SKM-1 (cell line): ENCODE results near the gene TBC1D14.
A peak's percentile ranks its signal among the peaks of the same experiment; 100 is the strongest.

Experiments used
- DNase-seq: peaks from one replicate; lab custom pipeline; 2025; ENCODE audit not compliant: unreplicated experiment; lab: John Stamatoyannopoulos, UW

The TBC1D14 gene

DNA sequence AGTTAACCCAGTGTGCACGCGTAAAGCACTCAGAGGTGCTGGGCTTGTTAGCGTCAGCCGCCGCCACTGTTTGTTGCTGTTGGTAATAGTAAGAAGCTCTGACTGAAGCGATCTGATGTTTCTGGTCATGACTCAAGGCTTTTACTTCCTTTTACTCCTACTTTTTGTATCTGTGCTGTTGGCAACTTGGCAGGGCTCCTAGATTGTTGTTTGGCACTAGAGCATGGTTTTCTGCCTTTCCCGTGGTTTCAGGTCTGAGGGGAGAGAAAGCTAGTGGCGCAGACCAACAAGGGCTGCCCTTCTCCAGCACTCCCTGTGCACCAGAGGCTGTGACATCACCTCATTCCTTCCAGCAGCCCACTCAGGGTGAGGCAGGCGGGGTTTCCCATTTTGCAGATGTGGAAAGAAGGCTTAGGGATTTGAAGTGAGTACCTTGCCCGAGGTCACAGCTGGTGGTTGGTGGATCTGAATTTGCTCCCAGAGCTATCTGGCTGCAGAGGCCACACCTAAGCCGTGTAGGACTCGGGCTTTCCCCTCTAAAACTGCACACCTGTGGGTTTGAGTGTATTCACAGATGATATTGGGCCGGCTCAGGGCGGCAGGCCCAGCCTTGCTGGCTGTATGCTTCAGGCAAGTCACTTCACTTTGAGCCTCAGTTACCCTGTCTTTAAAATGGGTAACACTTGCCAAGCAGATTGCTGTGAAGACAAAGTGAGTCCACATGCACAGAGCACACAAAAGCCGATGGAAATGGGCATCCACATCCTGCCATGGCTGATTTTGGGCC lies 82.3 kb downstream of the TBC1D14 start:
- no peak for DNase-seq

GRCh38 chr4:6992728-6993677 lies 83.4 kb downstream of the TBC1D14 start:
- no peak for DNase-seq

DNA sequence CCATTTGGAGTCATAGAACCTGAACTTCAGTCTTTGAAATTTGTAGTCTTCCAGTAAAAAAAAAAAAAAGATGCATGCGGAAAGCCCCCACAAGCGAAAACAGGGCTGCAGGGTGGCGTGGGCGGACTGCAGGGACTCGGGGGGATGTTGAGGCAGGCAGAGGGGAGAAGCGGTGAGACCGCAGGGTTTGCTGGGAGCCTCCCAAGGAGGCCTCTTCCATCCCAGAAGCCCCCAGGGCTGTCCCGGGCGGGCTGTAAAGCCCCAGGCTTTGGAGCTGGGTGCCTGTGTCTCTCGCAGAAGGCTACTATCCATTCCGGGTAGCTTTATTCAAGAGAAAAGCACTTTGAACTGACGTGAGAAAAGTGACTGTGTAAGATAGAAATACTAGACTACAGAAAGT lies 86.9 kb downstream of the TBC1D14 start:
- no peak for DNase-seq

DNA sequence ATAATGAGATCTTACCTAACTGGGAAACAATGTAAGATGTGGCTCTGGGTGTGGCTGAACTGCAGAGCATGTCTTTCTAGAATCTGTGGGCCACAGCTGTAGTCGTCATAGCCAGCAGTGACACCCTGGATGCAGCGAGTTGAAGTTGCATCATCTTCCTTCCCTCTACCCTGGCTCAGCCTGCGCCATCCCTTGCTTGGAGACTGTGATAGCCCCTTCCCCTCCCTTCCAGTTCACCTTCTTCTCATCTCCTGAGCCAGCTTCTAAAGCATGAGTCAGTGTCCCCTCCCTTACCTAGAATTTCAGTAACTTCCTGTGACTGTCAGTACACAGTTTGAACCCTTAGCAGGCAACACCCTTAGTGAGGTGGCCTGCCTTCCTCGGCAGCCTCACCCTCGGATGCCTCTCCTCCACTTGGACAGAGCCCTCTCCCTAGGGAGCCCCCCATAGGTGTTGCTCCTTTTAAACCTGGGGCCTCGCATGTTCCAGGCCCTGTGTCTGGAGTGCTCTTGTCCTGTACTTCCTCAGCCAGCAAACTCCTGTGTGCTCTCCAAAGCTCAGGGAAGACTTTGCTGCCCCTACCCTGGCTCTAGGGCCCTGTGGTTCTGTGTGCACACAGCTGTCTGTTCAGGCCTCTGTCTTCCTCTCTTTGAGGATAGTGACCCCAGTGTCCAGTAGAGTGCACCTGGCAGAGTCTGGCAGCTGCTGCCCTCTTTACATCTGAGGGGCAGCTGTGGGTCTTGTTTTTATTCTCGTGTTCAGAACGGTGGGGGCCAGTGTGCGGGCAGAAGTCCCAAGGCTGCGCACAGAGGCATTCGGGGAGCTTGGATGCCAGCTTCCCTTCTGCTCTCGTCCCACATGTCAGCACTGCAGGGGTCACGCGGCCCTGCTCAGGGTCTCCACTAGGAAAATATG lies 89.8 kb downstream of the TBC1D14 start:
- DNase-seq: peak; percentile 26

DNA sequence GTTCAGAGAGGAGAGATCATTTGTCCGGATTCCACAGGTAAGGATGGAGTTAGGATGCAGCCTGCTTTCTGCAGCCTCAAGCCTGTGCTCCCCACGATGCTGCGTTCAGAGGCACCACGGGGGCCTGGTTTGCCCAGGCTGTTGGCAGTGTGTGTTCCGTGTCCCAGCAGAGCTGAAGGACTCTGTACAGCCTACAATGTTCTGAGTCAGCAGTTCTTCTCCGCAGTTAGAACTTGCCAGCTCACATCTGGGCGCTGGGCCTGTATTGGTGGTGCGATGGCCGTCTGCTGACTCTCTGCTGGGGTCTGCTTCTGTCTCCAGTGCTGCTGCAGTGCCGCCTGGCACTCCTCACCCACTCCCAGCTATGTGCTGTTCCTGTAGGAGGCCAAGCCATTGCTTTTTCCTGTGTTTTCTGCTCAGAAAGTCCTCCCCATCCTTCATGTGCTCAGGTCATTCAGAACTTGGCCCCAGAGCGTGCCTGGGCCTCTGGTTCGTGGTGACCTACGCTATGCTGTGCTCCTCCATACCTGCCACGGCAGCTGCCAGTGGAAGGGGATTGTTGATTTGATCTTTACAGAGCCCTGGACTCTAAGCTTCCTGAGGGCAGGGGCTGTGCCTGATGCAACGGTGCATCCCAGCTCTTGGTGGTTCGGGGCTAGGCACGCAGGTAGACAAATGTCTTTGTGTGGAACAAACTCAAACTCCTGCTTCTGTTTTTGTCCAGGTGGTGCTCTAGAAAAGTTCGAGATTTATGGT lies 91.0 kb downstream of the TBC1D14 start:
- no peak for DNase-seq

- no peak for DNase-seq
Measured at GRCh38 chr4:7001271-7001670, 91.6 kb downstream of the TBC1D14 start.

DNA sequence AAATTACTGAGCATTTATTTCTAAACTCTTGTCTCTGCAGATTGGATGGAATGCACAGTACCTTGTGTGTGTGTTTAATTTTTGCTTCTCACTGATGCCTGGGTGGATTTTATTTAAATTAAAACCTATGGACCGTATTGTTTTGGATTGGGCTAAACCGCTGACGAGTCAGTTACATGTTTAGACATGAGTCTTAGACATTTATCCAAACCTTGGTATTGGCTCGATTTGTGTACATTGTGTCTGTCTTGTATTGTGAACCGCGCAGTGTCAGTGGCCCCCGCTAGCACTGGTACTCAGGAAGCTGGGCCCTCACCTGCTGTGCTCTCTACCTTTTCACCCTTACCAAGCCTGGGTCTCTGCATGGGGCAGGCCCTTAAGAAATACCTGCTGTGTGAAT lies 92.7 kb downstream of the TBC1D14 start:
- no peak for DNase-seq

DNA sequence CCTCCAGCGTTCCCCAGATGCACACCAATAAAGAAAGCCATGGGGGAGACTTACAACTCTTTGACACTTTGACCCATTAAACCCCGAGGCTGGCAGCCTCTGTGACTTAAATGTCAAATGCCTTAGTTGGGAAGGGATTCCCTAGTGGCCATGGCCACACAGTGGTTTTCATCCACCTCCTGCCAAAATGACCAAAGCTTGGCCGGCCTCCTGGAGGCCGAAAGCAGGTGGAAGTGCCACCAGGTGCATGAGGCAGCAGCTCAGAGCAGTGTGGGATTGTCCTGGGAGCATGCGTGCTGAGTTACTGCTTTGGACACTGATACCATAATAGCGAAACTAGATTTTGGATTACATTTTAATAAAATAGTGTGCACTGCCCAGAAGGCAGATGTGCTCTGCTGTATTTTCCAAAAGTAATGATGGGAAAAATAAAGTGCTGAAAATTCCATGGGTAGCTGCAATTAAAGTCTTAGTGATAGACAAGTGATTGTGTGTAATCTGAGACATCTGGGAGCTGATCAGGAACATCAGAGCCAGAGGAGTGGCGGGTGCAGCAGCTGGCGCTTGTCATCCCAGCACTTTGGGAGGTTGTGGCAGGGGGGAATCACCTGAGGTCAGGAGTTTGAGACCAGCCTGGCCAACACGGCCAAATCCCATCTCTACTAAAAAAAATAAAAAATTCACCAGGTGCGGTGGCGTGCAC lies 93.7 kb downstream of the TBC1D14 start:
- no peak for DNase-seq

DNA sequence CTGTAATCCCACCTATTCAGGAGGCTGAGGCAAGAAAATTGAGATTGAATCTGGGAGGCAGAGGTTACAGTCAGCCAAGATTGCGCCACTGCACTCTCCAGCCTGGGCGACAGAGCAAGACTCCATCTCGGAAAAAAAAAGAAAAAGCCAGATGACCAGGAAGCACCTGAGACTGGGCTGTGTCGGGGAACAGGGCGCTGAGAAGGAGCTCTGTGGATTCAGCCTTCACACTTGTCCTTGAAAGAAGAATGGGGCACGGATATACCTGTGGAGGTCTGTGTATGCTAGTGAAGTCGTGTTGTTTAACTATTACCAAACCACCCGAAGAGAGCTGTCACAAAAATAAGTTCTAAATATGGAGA lies 94.2 kb downstream of the TBC1D14 start:
- DNase-seq: no peak

DNA sequence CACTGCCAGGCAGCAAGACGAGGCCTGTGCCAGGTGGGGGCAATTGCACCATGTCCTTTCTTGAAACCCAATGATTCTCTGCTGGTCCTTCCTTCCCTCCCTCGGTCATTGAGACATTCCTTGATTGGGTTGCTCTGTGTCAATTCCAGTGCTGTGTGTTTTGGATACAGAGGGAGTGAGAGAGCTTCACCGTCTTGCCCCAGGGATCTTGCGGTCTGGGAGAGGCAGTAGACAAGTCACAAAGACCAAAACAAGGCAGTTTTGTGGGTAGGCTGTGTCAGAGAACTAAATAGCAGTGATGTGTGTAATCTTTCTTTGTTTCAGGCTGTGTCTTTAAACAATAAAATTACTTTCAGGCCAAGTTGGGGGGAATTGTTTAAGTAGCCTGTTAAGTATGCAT lies 94.7 kb downstream of the TBC1D14 start:
- no peak for DNase-seq

DNA sequence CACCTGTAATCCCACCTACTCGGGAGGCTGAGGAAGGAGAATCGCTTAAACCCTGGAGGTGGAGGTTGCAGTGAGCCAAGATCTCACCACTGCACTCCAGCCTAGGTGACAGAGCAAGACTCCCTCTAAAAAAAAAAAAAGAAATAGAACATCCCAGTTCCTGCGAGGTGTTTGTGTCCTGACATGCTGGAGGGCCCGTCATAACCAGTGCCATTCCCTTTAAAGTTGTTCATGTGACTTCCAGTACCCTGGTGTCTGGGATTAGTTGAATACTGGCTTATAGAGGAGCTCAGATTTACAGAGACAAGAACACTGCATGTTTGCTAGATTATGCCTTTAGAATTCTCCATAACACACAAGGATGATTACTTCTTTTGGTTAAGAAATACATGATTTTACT lies 95.9 kb downstream of the TBC1D14 start:
- no peak for DNase-seq

- no peak for DNase-seq
Measured at GRCh38 chr4:7006411-7006810, 96.8 kb downstream of the TBC1D14 start.

DNA sequence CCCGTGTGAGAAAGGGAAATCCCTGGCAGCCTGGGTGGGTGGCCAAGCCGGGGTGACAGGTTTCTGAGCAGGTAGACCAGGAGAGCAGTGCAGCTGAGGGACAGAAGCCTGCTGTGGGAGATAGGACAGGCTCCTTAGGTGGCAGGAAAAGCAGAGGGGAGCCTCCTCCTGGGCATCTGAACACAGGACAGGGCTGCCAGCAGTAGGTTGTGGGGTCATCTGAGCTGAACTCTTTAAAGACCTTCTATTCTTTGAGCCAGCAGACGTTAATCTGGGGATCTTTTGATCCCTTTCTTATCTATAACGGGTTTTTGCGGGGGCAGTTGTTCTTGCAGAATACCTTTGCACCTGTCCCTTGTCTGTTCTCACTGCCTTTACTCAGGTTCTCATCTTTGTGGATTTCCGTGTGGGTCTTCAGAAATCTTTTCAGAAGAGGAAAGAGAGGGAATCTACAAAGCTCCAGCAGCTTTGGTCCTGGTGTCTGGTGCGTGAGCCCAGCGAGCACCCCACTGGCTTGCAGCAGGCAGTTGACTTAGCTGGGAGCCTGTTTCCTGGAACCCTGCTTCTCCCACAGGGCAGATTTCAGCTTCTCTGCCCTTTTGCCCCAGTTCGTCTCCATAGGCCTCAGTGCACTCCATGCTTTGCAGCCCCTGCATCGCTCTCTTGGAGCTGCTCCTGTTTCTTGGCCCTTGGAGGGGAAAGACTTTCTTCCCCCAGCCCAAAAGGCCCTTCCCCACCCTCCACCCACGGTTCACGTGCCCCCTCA lies 97.7 kb downstream of the TBC1D14 start:
- no peak for DNase-seq

DNA sequence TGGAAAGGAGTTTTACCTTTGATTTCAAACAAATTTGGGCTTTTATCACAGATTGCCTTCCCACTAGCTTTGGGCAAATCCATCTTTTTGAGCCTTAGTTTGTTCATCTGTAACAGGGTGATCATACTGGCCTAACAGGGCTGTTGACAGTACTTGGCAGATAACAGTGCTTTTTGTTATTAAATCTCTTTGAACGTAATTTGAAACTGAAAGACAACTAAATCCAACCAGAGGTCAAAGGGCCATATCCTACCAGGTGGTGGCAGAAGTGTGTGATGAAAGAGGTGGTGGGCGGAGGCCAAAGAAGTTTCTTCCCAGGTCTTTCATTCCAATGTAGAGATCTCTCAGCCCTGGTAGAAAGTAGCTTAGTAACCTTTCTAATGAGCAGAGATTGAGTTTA lies 98.3 kb downstream of the TBC1D14 start:
- DNase-seq: no peak

GRCh38 chr4:7009564-7009963 lies 99.9 kb downstream of the TBC1D14 start:
- DNase-seq: no peak

- no peak for DNase-seq
Measured at GRCh38 chr4:7013175-7013574, 103.5 kb downstream of the TBC1D14 start.

- no peak for DNase-seq
Measured at GRCh38 chr4:7014815-7015214, 105.2 kb downstream of the TBC1D14 start.

DNA sequence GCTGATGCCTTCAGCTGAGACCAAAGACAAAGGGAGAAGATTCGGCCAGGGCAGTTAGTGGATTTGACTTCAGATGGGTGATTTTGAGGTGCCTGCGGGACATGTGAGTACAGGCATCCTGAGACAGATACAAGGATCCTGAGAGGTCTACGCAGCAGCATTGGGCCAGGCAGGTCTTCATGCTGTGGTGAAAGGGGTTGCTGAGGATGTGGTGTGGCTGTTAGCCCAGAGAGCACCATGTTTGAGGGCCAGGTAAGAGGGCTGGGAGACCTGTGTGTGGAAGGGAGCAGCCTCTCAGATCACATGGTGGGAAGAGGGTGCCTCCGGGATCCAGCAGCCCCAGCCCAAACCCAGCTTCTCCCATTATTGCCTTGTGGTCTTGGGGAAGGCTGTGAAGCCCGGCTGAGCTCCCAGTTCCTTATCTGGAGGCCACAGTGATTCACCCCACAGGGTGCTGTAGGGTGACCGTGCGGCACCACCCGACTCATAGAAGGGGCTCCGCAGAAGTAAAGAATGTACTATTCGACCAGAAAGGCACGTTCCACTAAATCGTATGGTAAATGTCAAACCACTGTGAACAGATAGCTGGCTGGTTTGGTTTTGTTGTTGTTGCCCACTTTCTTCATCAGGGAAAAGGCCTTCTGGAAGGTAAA lies 105.9 kb downstream of the TBC1D14 start:
- DNase-seq: no peak

DNA sequence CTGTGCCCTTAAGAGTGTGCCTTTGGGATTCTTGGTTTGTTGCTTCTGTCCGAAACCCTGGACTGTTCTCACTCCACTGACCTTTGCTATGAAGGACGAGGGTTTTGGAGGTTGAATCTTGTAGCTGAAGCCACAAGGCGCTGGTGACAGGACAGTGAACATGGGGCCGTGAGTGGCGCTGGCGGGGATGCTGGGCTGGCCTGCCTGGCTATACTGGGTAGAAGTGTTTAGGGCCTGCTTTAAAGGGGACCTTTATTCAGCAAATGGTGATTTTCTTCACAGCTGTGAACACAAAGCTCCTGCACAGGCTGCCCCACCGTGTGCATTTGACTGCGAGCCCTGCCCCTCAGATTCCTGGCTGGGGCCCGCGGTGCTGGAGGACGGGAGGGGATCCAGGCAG lies 106.5 kb downstream of the TBC1D14 start:
- DNase-seq: no peak
